Panc1 (cell line): ENCODE measurements around the gene ELAVL1.

Source experiments
- POLR2AphosphoS5 ChIP-seq: IDR thresholded peaks from 2 replicates; pipeline ENCODE4 v1.6.1; 2012; ENCODE audit warnings: mild to moderate bottlenecking, low read depth, low read length, moderate library complexity
- SIN3A ChIP-seq: IDR thresholded peaks from 2 replicates; pipeline ENCODE4 v1.6.1; 2012; ENCODE audit warnings: low read depth, mild to moderate bottlenecking, low read length, moderate library complexity, borderline replicate concordance; ENCODE audit not compliant: insufficient read depth
- TCF7L2 ChIP-seq: IDR thresholded peaks from 2 replicates; pipeline ENCODE4 v1.6.1; 2011; ENCODE audit warnings: mild to moderate bottlenecking, low read depth, low read length, inconsistent platforms
- TF ChIP-seq, protein P1 (sequence below): fragments of 450-650 bp; IDR thresholded peaks from 2 replicates; pipeline ENCODE4 v1.5.1; 2017; ENCODE audit warnings: mild to moderate bottlenecking
- TF ChIP-seq, protein P2 (sequence below), 2 experiments: IDR thresholded peaks; 2 replicates each; pipeline ENCODE4 v1.6.1; 2011 to 2012; ENCODE audit warnings: low read depth in 2 of 2, control low read depth in 1 of 2, low read length in 1 of 2, mild to moderate bottlenecking in 1 of 2, moderate library complexity in 1 of 2; ENCODE audit not compliant: insufficient read depth in 1 of 2

DNA sequence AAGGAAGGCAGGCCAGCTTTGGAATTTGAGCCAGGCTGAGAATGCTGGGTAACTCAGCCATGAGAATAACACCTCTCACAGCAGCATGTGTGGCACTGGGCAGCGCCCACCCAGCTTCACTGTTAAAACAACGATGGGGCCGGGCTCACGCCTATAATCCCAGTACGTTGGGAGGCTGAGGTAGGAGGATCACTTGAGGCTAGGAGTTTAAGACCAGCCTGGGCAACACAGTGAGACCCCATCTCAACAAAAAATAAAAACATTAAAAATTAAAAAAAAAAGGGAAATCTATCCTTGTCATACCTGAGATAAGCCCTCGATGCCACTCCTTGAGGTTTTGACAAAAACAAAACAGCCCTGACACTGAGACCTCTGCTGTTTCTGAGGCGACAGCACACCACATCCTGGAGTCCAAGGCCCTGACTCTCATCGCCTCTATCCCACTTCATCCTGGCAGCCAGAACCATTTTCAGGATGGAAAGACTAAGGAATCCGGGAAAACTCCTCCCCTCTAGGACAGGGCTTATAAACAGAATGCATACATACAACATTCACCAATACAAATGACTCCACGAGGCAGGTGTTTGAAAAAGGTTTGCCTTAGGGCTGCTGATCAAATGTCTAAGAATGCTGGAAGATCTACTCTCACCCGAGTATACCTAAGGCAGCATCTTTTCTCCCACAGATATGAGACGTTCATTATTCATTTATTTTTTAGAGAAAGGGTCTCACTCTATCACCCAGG lies 39.3 kb downstream of the ELAVL1 start:
- TF ChIP-seq, protein P1, sequence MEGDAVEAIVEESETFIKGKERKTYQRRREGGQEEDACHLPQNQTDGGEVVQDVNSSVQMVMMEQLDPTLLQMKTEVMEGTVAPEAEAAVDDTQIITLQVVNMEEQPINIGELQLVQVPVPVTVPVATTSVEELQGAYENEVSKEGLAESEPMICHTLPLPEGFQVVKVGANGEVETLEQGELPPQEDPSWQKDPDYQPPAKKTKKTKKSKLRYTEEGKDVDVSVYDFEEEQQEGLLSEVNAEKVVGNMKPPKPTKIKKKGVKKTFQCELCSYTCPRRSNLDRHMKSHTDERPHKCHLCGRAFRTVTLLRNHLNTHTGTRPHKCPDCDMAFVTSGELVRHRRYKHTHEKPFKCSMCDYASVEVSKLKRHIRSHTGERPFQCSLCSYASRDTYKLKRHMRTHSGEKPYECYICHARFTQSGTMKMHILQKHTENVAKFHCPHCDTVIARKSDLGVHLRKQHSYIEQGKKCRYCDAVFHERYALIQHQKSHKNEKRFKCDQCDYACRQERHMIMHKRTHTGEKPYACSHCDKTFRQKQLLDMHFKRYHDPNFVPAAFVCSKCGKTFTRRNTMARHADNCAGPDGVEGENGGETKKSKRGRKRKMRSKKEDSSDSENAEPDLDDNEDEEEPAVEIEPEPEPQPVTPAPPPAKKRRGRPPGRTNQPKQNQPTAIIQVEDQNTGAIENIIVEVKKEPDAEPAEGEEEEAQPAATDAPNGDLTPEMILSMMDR = no peak
- TF ChIP-seq, protein P2, sequence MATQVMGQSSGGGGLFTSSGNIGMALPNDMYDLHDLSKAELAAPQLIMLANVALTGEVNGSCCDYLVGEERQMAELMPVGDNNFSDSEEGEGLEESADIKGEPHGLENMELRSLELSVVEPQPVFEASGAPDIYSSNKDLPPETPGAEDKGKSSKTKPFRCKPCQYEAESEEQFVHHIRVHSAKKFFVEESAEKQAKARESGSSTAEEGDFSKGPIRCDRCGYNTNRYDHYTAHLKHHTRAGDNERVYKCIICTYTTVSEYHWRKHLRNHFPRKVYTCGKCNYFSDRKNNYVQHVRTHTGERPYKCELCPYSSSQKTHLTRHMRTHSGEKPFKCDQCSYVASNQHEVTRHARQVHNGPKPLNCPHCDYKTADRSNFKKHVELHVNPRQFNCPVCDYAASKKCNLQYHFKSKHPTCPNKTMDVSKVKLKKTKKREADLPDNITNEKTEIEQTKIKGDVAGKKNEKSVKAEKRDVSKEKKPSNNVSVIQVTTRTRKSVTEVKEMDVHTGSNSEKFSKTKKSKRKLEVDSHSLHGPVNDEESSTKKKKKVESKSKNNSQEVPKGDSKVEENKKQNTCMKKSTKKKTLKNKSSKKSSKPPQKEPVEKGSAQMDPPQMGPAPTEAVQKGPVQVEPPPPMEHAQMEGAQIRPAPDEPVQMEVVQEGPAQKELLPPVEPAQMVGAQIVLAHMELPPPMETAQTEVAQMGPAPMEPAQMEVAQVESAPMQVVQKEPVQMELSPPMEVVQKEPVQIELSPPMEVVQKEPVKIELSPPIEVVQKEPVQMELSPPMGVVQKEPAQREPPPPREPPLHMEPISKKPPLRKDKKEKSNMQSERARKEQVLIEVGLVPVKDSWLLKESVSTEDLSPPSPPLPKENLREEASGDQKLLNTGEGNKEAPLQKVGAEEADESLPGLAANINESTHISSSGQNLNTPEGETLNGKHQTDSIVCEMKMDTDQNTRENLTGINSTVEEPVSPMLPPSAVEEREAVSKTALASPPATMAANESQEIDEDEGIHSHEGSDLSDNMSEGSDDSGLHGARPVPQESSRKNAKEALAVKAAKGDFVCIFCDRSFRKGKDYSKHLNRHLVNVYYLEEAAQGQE (IDR thresholded peaks at IDR 0.05; ENCODE audit: insufficient read depth in 1 of 2, low read depth in 2 of 2, low read length in 1 of 2) = no peak
- TF ChIP-seq SIN3A = no peak
- no peak for TF ChIP-seq POLR2AphosphoS5
- no peak for TF ChIP-seq TCF7L2
